Rectal smooth muscle tissue (tissue), 1 donor: ENCODE results near the gene POLR1E.

Experiments used
- H3K27ac ChIP-seq: one replicate; pipeline ENCODE4 v1.7.0; 2013; ENCODE audit warnings: low read depth, low read length, inconsistent platforms
- H3K27me3 ChIP-seq: one replicate; pipeline ENCODE4 v1.7.0; 2013; ENCODE audit warnings: low read length; ENCODE audit not compliant: control insufficient read depth, insufficient read depth
- H3K36me3 ChIP-seq: one replicate; pipeline ENCODE4 v1.7.0; 2013; ENCODE audit warnings: low read length; ENCODE audit not compliant: control insufficient read depth, insufficient read depth
- H3K4me1 ChIP-seq: one replicate; pipeline ENCODE4 v1.7.0; 2013; ENCODE audit warnings: low read length; ENCODE audit not compliant: control insufficient read depth, insufficient read depth
- H3K4me3 ChIP-seq: one replicate; pipeline ENCODE4 v1.7.0; 2013; ENCODE audit warnings: low read length
- H3K9ac ChIP-seq: one replicate; pipeline ENCODE4 v1.7.0; 2013; ENCODE audit warnings: low read length

The POLR1E gene

DNA sequence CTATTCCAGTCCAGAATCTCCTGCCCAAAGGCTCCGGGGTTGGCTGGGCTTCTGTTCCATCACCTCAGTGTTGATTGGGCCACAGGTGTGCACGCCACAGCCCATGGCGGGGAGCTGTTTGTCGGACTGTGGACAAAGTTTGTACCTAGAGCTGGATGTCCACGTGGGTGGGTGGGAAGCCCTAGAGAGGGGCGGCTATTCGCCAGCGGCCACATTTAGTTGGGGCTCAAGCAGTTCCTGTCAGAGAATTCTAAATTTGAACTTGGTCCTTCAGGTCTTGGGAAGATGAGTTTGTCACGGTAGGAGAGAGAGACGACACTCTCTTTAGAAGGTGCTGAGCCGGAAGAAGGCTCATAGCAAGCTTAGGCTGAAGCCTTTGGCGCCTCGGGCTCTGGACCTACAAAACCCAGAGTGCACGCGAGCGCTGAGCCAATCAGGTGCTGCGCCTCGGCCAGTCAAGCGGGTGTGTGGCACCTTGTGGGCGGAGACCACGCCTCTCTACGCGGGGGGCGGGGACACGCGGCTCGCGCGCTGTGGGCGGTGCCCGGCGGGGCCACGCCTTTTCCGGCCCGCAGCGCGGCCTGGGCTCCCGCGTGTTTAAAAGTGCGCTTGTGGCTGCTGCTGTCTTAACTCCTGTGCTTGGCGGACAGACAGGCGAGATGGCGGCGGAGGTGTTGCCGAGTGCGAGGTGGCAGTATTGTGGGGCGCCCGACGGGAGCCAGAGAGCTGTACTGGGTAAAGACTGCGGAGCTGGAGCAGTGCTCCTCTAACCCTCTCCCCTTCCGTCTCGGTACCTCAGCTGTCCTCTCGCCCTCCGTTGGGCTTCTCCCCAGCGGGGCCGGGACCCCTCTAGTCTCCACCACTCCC, at the start of gene POLR1E:
POLR1E (plus strand) TSS at position 560 of the 867 bp plus-strand sequence; CDS start at position 660, 100 bp downstream.
- Histone ChIP-seq H3K4me3 (peak within 1 kb of the TSS; percentile 78), H3K36me3 (no peaks in the 10 kb centered on the region), H3K9ac (peak within 1 kb of the TSS; percentile 28), H3K27me3 (no peaks in the 10 kb centered on the region), H3K4me1 (peaks cover 13% of the 10 kb centered on the region), H3K27ac (peak within 1 kb of the TSS; percentile 85)

- Histone ChIP-seq H3K4me1 (no peaks in the 10 kb centered on the region), H3K27me3 (no peaks in the 10 kb centered on the region), H3K9ac (no peak overlapping the region), H3K4me3 (no peak overlapping the region), H3K27ac (no peak overlapping the region), H3K36me3 (peaks cover 17% of the 10 kb centered on the region)
These were observed 49.2 kb upstream of the POLR1E start for GRCh38 chr9:37436540-37436939.

- Histone ChIP-seq H3K36me3 (peaks cover 19% of the 10 kb centered on the region), H3K9ac (no peak overlapping the region), H3K27me3 (no peaks in the 10 kb centered on the region), H3K27ac (no peak overlapping the region), H3K4me3 (no peak overlapping the region), H3K4me1 (no peaks in the 10 kb centered on the region)
These were observed 48.7 kb upstream of the POLR1E start for GRCh38 chr9:37437010-37437409.

- Histone ChIP-seq H3K9ac (no peak overlapping the region), H3K4me1 (no peaks in the 10 kb centered on the region), H3K27ac (no peak overlapping the region), H3K36me3 (peaks cover 17% of the 10 kb centered on the region), H3K27me3 (no peaks in the 10 kb centered on the region), H3K4me3 (no peak overlapping the region)
These were observed 48.1 kb upstream of the POLR1E start for GRCh38 chr9:37437621-37438020.

DNA sequence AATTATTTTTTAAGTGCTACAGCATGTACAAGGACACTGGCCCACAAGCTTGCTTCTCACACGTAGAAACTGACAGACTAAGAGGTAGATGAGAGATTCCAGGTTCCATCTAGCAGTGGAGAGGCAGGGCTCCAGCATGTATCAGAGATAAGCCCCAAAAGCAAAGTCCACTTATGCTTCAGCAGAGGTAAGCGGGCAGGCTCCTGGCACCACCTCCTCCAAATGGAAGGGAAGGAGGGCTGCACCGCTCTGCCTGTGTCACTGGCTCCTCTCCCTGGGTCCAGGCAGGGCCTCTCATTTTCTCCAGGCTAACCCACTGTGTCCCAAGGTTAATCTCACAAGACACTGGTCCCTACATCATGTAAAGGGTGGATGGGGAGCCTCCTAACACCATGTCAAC, 47.4 kb upstream of the POLR1E start:
- Histone ChIP-seq H3K27me3 (no peaks in the 10 kb centered on the region), H3K4me1 (no peaks in the 10 kb centered on the region), H3K36me3 (peaks cover 17% of the 10 kb centered on the region), H3K4me3 (no peak overlapping the region), H3K27ac (no peak overlapping the region), H3K9ac (no peak overlapping the region)

- peaks cover 15% of the 10 kb centered on the region for H3K36me3 ChIP-seq
- H3K9ac ChIP-seq, result no peak overlapping the region
- no peaks in the 10 kb centered on the region for H3K27me3 ChIP-seq
- no peak overlapping the region for H3K27ac ChIP-seq
- H3K4me3 ChIP-seq, result no peak overlapping the region
- no peaks in the 10 kb centered on the region for H3K4me1 ChIP-seq
These were observed 43.9 kb upstream of the POLR1E start for GRCh38 chr9:37441776-37442370.

GRCh38 chr9:37442556-37442955, 43.2 kb upstream of the POLR1E start:
- Histone ChIP-seq H3K36me3 (peaks cover 14% of the 10 kb centered on the region), H3K27ac (no peak overlapping the region), H3K27me3 (no peaks in the 10 kb centered on the region), H3K4me1 (no peaks in the 10 kb centered on the region), H3K4me3 (no peak overlapping the region), H3K9ac (no peak overlapping the region)

DNA sequence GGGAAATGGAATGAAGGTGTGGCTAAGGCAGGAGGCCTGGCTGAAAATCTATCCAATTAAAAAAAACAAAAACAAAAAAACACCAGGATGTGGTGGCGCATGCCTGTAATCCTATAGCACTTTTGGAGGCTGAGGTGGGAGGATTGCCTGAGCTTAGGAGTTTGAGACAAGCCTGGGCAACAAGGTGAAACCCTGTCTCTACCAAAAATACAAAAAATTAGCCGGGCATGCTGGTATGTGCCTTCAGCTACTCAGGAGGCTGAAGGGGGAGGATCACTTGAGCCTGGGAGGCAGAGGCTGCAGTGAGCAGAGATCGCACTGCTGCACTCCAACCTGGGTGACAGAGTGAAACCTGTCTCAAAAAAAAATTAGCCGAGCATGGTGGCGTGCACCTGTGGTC, 42.2 kb upstream of the POLR1E start:
- Histone ChIP-seq H3K27ac (no peak overlapping the region), H3K36me3 (peaks cover 12% of the 10 kb centered on the region), H3K9ac (no peak overlapping the region), H3K4me3 (no peak overlapping the region), H3K27me3 (no peaks in the 10 kb centered on the region), H3K4me1 (no peaks in the 10 kb centered on the region)

DNA sequence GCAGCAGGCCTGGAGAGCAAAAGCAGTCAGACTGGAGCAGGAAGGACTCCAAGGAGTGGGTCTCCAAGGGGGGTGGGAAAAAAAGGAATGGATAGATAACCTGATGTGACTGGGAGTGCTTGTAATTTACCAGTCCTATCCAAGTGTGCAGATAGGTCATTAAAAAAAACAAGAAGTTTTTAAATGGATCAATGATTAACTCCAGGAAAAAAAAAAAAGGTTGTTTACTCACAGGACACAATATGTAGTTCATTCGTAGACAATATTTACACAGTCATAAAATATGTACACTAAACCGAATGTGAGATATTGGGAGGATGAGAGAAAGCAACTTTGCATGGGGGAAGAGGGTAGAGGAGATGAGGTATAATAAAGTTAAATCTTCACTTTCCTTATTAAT, 40.9 kb upstream of the POLR1E start:
- Histone ChIP-seq H3K9ac (no peak overlapping the region), H3K27me3 (no peaks in the 10 kb centered on the region), H3K27ac (no peak overlapping the region), H3K4me3 (no peak overlapping the region), H3K36me3 (peaks cover 10% of the 10 kb centered on the region), H3K4me1 (no peaks in the 10 kb centered on the region)

DNA sequence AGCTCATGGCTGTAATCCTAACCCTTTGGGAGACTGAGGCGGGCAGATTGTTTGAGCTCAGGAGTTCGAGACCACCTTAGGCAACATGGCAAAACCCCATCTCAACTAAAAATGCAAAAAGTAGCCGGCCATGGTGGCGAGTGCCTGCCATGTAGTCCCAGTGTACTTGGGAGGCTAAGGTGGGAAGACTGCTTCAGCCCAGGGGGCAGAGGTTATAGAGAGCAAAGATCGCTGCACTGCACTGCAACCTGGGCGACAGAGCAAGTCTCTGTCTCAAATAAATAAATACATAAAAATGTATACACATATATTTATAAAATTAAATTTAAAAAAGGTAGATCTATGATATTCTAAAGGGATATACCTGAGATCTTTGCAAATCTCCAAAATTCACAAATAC, 39.9 kb upstream of the POLR1E start:
- Histone ChIP-seq H3K27ac (no peak overlapping the region), H3K4me1 (no peaks in the 10 kb centered on the region), H3K9ac (no peak overlapping the region), H3K36me3 (peaks cover 9% of the 10 kb centered on the region), H3K27me3 (no peaks in the 10 kb centered on the region), H3K4me3 (no peak overlapping the region)

DNA sequence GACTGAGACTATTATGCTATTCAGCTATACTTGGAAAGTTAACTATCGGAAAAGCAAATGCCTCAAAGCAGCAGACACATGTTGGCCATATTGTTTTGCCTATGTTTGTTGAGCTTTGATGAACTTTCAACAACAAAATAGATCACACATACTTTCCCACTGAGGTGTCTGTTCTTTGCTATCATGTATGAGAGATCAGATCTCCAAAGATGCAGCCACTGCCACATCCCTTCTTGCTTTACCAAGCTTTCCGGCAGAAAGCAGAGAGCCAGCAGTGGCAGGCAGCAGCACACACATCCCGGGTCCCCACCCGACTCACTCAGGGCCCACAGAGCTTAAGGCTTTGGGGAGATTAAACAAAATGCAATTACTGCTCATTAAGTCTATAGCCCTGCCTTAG, 39.3 kb upstream of the POLR1E start:
- Histone ChIP-seq H3K9ac (no peak overlapping the region), H3K27me3 (no peaks in the 10 kb centered on the region), H3K27ac (no peak overlapping the region), H3K36me3 (peaks cover 7% of the 10 kb centered on the region), H3K4me1 (no peaks in the 10 kb centered on the region), H3K4me3 (no peak overlapping the region)

- H3K4me3 ChIP-seq, result no peak overlapping the region
- H3K9ac ChIP-seq, result no peak overlapping the region
- H3K27ac ChIP-seq, result no peak overlapping the region
- peaks cover 2% of the 10 kb centered on the region for H3K36me3 ChIP-seq
- no peaks in the 10 kb centered on the region for H3K27me3 ChIP-seq
- peaks cover under 1% of the 10 kb centered on the region for H3K4me1 ChIP-seq
These were observed 38.6 kb upstream of the POLR1E start for GRCh38 chr9:37447111-37447510.
